Measurements from ENCODE around the gene OBI1.
A peak's percentile ranks its signal among the peaks of the same experiment; 100 is the strongest.

Gene OBI1

DNA sequence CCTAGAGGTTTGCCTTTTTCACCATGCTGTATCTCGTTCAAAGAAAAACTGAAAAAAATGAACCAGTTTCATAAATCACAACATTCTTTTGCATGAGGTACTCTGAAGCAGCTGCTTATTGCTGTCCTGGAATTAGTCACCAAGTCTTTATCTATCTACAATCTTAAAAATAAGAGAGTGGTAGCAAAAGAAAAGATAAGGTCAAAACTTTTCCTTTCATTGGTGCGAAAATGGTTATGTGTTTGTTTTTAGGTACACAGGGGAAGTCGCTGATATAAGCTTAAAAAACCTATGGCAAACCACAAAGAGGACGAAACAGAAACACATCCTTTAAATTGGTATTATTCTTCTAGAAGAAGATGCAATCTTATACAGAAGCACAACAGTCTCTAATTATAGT is 20.7 kb downstream of the OBI1 start:
- no peak for DNase-seq

- no peak for DNase-seq
These were observed 22.5 kb downstream of the OBI1 start for GRCh38 chr13:78636495-78636894.

GRCh38 chr13:78632996-78633395 is 26.0 kb downstream of the OBI1 start:
- DNase-seq, result no peak

DNA sequence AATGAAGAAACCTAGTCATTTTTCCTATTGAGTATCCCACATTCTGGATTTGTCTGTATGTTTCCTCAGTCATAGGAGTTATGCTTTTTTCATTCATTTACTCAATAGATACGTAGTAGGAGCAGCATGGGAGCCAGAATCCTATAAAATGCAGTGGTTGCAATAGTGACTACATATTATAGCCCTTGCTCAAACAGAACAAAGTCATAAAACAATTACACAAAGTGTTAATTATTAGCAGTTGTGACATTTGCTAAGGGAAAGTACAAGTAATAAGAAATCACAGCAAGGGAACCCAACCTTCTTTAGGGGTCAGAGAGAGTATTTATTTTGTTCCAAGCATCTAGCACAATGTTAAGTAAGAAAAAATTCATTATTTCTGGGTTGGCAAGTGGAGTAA is 27.9 kb downstream of the OBI1 start:
- no peak for DNase-seq

GRCh38 chr13:78630511-78630910 is 28.4 kb downstream of the OBI1 start:
- no peak for DNase-seq

DNA sequence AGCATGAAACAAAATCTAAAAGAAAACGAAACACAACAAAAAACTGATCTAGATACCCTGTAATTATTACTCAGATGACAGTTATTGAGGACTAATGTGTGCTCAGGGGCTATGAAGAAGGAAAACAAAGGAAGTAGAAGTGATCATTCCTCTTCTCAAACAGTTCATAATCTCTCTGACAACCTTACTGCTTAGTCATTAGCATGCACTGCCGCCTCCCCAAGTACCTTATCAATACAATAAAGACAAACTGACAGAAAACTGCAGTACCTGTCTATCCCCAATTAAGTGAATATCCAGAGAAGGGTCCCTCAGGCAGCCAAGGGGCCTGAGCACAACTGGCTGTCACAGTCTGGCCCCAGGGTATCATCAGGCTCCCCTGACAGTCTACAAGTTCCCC is 33.6 kb downstream of the OBI1 start:
- DNase-seq, result no peak

DNA sequence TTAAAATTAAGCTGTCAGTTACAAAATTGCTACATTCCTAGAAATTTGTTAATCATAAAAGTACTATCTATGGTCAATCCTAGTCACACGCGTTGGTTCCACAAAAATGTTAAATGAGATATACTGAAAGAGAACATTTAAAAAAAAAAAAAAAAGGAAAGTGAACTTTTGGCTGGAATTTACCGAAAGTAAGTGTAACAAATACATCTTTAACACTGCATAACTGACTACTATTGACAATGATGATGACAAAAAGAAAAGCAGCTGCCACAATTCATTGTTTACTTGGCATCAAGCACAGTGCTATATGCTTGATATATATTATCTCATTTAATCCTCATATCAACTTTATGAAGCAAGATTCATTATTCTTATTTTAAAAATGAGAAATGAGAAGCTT is 35.8 kb downstream of the OBI1 start:
- DNase-seq, result no peak

- no peak for DNase-seq
These were observed 38.0 kb downstream of the OBI1 start for GRCh38 chr13:78620936-78621470.

GRCh38 chr13:78618411-78618810 is 40.5 kb downstream of the OBI1 start:
- no peak for DNase-seq

DNA sequence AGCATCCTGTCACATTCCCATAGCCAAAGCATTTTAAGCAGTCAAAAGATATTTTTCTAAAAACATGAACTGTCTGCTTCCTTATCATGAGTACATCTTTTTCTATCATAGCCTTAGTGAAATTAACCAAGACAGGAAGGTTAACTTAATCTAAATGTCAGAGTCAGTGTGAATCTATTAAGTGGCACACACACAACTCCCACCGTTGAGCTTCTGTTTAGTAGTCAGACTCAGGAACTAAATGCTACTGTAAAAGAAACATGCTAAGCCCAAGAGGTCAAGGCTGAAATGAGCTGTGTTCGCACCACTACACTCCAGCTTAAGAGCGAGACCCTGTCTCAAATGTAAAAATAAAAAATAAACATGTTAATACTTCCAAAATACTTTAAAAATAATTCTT is 47.9 kb downstream of the OBI1 start:
- DNase-seq, result no peak

GRCh38 chr13:78610381-78610883 is 48.5 kb downstream of the OBI1 start:
- DNase-seq, result no peak

DNA sequence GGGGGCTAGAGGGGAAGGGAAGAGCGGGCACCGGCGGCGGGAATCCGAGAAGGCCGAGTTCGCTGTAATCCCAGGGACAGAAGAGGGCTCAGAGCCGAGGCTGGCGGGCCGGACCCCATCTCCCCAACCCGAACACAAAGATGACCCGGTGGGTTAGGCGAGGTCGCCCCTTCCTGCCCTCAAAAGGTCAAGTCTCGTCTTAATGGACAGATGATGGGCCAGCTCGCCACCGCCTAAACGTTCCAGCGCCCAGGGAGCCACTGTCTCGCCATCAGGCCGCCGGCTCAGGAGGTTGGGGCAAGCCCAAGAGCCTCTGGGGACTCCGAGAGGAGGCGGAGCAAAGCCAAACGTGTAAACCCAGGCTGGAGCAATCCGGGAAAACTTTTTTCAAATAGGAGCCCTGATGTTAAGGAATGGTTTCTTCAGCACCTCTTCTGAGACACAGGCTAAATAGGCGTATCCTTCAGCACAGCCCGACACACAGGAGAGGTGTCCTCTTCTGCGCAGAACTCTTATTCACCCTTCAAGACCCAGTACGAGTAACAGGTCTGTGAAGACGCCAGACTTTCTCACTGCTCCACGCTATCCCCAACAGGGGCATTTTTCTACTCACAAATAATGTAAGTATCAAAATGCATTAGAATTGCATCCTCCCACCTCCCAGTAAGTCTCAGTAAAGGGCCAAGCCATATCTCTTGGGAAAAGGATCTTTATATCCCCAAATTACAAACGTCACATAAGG is 49.3 kb downstream of the OBI1 start:
- DNase-seq, result peak; percentile 73

GRCh38 chr13:78608688-78609463 is 50.1 kb downstream of the OBI1 start:
- DNase-seq, result peak; percentile 57

- no peak for DNase-seq
These were observed 50.7 kb downstream of the OBI1 start for GRCh38 chr13:78608252-78608687.

GRCh38 chr13:78607409-78608251 is 51.3 kb downstream of the OBI1 start:
- DNase-seq, result peak; percentile 53

GRCh38 chr13:78606471-78607408 is 52.2 kb downstream of the OBI1 start:
- no peak for DNase-seq

DNA sequence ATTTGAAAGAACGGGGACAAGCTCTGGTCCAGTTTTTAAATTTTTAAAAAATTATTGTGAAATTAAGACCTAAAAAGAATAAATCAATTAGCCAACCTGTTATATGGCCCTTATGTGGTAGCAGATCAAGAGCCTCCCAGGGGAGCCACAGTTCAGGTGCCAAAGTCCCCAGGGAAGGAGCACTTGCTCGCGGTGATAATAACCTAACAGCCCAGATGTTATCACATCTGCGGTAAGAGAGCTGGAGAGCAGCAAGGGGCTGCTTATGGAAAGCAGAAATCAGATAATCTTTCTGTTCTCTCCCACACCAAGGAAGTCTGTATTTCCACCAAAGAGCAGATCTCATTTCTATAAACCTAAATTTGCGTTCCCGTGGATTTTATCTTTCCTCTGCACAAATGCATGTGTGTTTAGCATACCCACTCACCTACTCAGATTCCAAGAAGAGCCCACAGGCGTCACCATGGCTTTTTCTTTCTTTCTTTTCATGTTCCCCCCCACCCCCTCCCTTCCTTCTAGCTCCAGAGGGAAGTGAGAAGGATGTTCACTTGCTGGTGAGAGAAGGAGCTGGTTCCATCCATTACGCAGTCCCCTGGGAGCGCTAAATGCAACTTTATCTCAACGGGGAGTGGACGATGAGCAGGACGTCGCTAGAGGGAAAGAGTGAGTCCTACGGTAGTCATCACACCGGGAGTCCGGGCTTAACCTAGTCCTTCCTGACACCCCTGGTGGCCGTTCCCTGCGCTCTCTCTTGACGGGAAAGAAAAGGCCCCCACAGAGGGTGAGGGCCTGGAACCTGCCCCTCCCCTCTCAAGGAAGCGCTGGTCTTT is 54.0 kb downstream of the OBI1 start:
- peak; percentile 76 for DNase-seq

DNA sequence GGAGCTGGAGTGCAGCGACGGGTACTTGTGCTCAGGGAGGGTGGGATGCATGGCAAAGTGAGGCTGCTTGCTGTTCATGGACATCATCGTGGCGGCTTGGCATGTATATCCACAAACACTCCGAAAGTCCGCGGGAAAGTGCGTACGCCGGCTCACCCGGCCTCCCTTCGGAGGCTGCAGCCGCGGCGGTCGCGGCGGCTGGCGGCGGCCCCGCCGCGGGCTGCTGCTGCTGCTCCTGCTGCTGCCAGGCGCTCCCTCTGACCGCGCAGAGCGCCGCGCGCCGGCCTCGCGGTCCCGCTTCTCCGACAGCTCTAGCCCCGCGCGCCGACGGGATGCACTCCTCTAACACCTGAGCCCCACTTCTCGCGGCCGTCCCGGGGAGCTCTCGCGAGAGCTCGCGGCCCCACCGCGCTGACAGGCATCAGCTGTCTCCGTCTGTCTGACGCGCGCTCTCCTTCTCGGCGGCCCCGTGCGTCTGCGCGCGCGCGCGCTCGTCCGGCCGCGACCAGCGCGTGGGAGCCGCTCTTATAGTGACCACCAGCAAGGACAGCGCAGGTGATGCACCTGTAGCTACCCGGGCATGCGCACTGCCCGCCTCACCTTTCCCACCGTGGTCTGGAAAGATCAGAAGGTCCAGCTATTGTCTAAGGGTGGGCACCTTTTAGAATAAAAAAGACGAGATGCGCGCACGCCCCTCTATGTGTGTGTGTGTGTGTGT is 55.6 kb downstream of the OBI1 start, which contains the start of gene POU4F1:
POU4F1 (minus strand) TSS at position 313 of the 718 bp plus-strand sequence; CDS start at position 87, 226 bp downstream.
- peak; percentile 93 for DNase-seq

DNA sequence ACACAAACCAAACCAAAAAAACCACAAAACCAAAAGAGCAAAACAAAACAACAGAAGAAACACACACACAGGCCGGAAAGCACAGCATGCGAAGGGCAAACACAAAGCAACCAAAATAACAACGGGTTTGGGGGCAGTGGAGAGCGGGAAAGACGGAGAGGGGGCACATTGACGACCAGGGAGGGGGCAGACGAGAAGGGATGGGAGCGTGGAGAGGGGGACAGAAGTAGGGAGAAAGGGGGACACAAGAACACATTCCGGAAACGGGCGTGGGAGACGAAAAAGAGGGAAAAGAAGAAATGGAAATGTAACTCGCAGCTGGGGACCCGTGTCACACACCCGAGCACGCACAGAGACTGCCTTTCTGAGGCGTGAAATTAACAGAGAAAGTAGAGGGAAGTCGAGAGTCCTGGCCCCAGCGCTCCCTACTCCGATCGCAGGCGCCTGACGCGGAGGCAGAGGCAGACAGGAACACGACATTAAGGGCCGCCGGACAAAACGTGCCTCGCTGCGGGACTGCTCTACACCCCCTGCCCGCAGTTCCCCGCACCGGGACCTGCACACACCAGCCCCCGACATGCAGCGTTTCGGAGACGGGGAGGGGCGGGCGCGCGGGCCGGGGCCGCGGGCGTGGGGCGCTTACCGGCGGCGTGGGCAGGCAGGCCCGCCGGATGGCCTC is 56.3 kb downstream of the OBI1 start:
- DNase-seq, result peak; percentile 54

Measured in islet precursor cell (in vitro differentiated cells).